ENCODE results near the gene SDR42E2. TPM values are rescaled to one million over a fixed set of nuclear protein-coding genes. Genes with fewer than 3 reads are reported as not detected.

The SDR42E2 gene
- total and polyA plus RNA-seq, 2 donors (not counting 3 experiments of a cell fraction or from before 2014, with no cell fraction given): 0.03 to 0.13 TPM

DNA sequence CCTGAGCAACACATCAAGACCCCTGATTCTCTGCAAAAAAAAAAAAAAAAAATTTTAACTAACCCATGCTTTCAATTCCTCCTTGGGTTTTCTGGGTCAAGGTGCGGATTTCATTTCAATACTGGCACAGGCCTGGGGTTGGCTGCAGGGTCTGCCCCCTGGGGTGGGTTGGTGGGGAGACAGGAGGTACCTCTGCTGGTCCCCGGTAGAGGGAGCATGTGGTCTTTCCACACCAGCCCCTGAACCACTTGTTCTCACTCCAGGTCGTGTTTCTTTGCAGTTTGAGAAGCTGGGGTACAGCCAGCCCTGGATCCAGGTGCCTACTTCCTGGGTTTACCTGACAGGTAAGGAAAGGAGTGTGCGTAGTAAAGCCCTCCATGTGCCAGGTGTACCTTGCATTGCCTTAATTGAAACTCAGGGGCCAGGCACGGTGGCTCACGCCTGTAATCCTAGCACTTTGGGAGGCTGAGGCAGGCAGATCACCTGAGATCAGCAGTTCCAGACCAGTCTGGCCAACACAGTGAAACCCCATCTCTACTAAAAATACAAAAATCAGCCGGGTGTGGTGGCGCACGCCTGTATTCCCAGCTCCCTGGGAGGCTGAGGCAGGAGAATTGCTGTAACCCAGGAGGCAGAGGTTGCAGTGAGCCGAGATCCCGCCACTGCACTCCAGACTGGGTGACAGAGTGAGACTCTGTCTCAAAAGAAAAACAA, 21.8 kb downstream of the SDR42E2 start:
- no peak overlapping the region for H2AFZ ChIP-seq (ENCODE audit: low read depth, low read length)
- no peaks in the 10 kb centered on the region for H3K9me1 ChIP-seq (replicated peaks; ENCODE audit: control insufficient read depth, extremely low read depth, insufficient read depth, low read length)
- H3K27me3 ChIP-seq (ENCODE audit: control insufficient read depth in 2 of 2, insufficient read depth in 2 of 2, low read length in 2 of 2): no peaks in the 10 kb centered on the region
- H3K9ac ChIP-seq (replicated peaks; ENCODE audit: extremely low read depth, insufficient read depth, low read length): no peak overlapping the region
- ChIA-PET CTCF (interaction anchor here (0.7 kb wide), 1 partner anchor 137 kb away, joined by 3 read pairs; no protein-coding TSS in a partner anchor), POLR2A (no interaction called here)
- no peak for TF ChIP-seq EZH2 (IDR thresholded peaks at IDR 0.05; ENCODE audit: borderline replicate concordance, low read depth, low read length, severe bottlenecking)
- TF ChIP-seq, protein P1, sequence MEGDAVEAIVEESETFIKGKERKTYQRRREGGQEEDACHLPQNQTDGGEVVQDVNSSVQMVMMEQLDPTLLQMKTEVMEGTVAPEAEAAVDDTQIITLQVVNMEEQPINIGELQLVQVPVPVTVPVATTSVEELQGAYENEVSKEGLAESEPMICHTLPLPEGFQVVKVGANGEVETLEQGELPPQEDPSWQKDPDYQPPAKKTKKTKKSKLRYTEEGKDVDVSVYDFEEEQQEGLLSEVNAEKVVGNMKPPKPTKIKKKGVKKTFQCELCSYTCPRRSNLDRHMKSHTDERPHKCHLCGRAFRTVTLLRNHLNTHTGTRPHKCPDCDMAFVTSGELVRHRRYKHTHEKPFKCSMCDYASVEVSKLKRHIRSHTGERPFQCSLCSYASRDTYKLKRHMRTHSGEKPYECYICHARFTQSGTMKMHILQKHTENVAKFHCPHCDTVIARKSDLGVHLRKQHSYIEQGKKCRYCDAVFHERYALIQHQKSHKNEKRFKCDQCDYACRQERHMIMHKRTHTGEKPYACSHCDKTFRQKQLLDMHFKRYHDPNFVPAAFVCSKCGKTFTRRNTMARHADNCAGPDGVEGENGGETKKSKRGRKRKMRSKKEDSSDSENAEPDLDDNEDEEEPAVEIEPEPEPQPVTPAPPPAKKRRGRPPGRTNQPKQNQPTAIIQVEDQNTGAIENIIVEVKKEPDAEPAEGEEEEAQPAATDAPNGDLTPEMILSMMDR (IDR thresholded peaks at IDR 0.05; ENCODE audit: extremely low read depth in 1 of 2, insufficient read depth in 1 of 2, low read depth in 1 of 2, low read length in 2 of 2): peak; percentile 25 to 48
- no peak for TF ChIP-seq FOS (IDR thresholded peaks at IDR 0.05; ENCODE audit: borderline replicate concordance, insufficient read depth, low read length)
- FAIRE-seq: no peak
- H3K4me3 ChIP-seq (replicated peaks in 1 of 3; ENCODE audit: insufficient read depth in 1 of 3, low read depth in 1 of 3, low read length in 3 of 3): no peak overlapping the region
- H3K9me3 ChIP-seq (replicated peaks; ENCODE audit: control insufficient read depth, insufficient read depth, low read length): no peaks in the 10 kb centered on the region
- H3K36me3 ChIP-seq (ENCODE audit: control insufficient read depth in 2 of 2, extremely low read depth in 1 of 2, insufficient read depth in 2 of 2, low read length in 2 of 2): no peaks in the 10 kb centered on the region
- no peaks in the 10 kb centered on the region for H4K20me1 ChIP-seq (replicated peaks; ENCODE audit: control insufficient read depth, extremely low read depth, insufficient read depth, low read length)
- no TSS peak for BruUV-seq (replicated peaks)
- no peak overlapping the region for H3K27ac ChIP-seq (ENCODE audit: insufficient read depth, low read depth, low read length)
- DNase-seq (ENCODE audit: low read depth, low spot score): no peak
- H3K79me2 ChIP-seq (ENCODE audit: control insufficient read depth, insufficient read depth, low read length): no peaks in the 10 kb centered on the region
- peaks cover 9% of the 10 kb centered on the region for H3K4me1 ChIP-seq (ENCODE audit: control insufficient read depth, extremely low read depth, insufficient read depth, low read length)
- no peak overlapping the region for H3K4me2 ChIP-seq (ENCODE audit: insufficient read depth, low read length)
- intact Hi-C loops (cut with micrococcal nuclease): no loop called here
- dilution Hi-C loops (cut with MboI; ENCODE audit: extremely low pct_ligation_motif_present, low sequenced_read_pairs): no loop called here

DNA sequence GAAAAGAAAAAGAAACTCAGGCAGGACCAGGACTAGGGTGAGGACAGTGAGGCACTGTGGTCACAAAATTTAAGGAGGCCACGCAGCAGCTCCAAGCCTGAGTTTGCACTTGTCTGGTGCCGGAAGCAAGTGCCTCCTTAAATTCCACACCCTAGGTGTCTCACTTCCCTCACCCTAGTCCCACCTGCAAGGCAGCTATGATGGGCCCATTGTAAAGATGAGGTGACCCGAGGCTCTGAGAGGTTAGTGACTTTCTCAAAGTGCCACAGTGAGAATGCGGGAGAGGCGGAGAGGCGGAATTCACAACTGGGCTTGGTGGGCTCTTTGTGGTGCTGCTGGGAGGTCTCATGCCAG, 22.3 kb downstream of the SDR42E2 start:
- Histone ChIP-seq H2AFZ (ENCODE audit: low read depth, low read length) (no peak overlapping the region), H4K20me1 (replicated peaks; ENCODE audit: control insufficient read depth, extremely low read depth, insufficient read depth, low read length) (no peaks in the 10 kb centered on the region), H3K36me3 (ENCODE audit: control insufficient read depth in 2 of 2, extremely low read depth in 1 of 2, insufficient read depth in 2 of 2, low read length in 2 of 2) (no peaks in the 10 kb centered on the region), H3K9me1 (replicated peaks; ENCODE audit: control insufficient read depth, extremely low read depth, insufficient read depth, low read length) (no peaks in the 10 kb centered on the region), H3K4me2 (ENCODE audit: insufficient read depth, low read length) (no peak overlapping the region), H3K27me3 (ENCODE audit: control insufficient read depth in 2 of 2, insufficient read depth in 2 of 2, low read length in 2 of 2) (no peaks in the 10 kb centered on the region), H3K9me3 (replicated peaks; ENCODE audit: control insufficient read depth, insufficient read depth, low read length) (no peaks in the 10 kb centered on the region), H3K4me3 (replicated peaks in 1 of 3; ENCODE audit: insufficient read depth in 1 of 3, low read depth in 1 of 3, low read length in 3 of 3) (no peak overlapping the region), H3K9ac (replicated peaks; ENCODE audit: extremely low read depth, insufficient read depth, low read length) (no peak overlapping the region), H3K4me1 (ENCODE audit: control insufficient read depth, extremely low read depth, insufficient read depth, low read length) (peaks cover 15% of the 10 kb centered on the region), H3K27ac (ENCODE audit: insufficient read depth, low read depth, low read length) (no peak overlapping the region), H3K79me2 (ENCODE audit: control insufficient read depth, insufficient read depth, low read length) (no peaks in the 10 kb centered on the region)
- POLR2A ChIA-PET: no interaction called here
- FAIRE-seq (no peak), DNase-seq (ENCODE audit: low read depth, low spot score) (no peak)
- TF ChIP-seq GATA2 (IDR thresholded peaks at IDR 0.05; ENCODE audit: insufficient read depth, insufficient read length, low read depth, low read length) (no peak), POLR2A (IDR thresholded peaks at IDR 0.05; ENCODE audit: low read depth, low read length) (no peak), JUN (IDR thresholded peaks at IDR 0.05; ENCODE audit: borderline replicate concordance, insufficient read depth, insufficient read length, low read depth) (no peak), POLR2AphosphoS5 (IDR thresholded peaks at IDR 0.05; ENCODE audit: insufficient read depth, low read depth, low read length) (no peak), MYC (IDR thresholded peaks at IDR 0.05; ENCODE audit: low read depth, low read length) (no peak), FOS (IDR thresholded peaks at IDR 0.05; ENCODE audit: borderline replicate concordance, insufficient read depth, low read length) (no peak), EZH2 (IDR thresholded peaks at IDR 0.05; ENCODE audit: borderline replicate concordance, low read depth, low read length, severe bottlenecking) (no peak)
- TF ChIP-seq, protein P2, sequence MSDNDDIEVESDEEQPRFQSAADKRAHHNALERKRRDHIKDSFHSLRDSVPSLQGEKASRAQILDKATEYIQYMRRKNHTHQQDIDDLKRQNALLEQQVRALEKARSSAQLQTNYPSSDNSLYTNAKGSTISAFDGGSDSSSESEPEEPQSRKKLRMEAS (IDR thresholded peaks at IDR 0.05; ENCODE audit: insufficient read depth, insufficient read length): no peak
- TF ChIP-seq, protein P1 (IDR thresholded peaks at IDR 0.05; ENCODE audit: extremely low read depth in 1 of 2, insufficient read depth in 1 of 2, low read depth in 1 of 2, low read length in 2 of 2): no peak
- dilution Hi-C loops (cut with MboI; ENCODE audit: extremely low pct_ligation_motif_present, low sequenced_read_pairs) (no loop called here), intact Hi-C loops (cut with micrococcal nuclease) (no loop called here)
- no TSS peak for BruUV-seq (replicated peaks)
- CTCF ChIA-PET: no interaction called here
